GM12878 (cell line): ENCODE measurements around the gene NEURL3. TPM values are rescaled to one million over a fixed set of nuclear protein-coding genes. Genes with fewer than 3 reads are reported as not detected.
A peak's percentile ranks its signal among the peaks of the same experiment; 100 is the strongest.

ENCODE experiments used
- ASH2L ChIP-seq: fragments of 300-600, 200-600 bp; sonication (generic); IDR thresholded peaks from 2 replicates; pipeline ENCODE4 v1.6.1; 2017; ENCODE audit warnings: low read depth, mild to moderate bottlenecking, borderline replicate concordance
- CEBPB ChIP-seq, 2 experiments: fragments of 150-350 bp in 1 of 2; IDR thresholded peaks; 2 replicates each; pipeline ENCODE4 v1.6.1; 2012 to 2014; ENCODE audit warnings: low read depth in 2 of 2, low read length in 2 of 2, borderline replicate concordance in 1 of 2, inconsistent platforms in 1 of 2
- CEBPZ ChIP-seq: fragments of 150-350 bp; IDR thresholded peaks from 2 replicates; pipeline ENCODE4 v1.6.1; 2016; ENCODE audit warnings: low read depth, low read length
- EED ChIP-seq: sonication (generic); IDR thresholded peaks from 2 replicates; pipeline ENCODE4 v1.6.1; 2016; ENCODE audit warnings: antibody characterized with exemption, low read depth
- EP300 ChIP-seq, 2 experiments: fragments of 150-350 bp in 1 of 2; IDR thresholded peaks; 2 replicates each; pipeline ENCODE4 v1.6.1; 2011 to 2012; ENCODE audit warnings: low read depth in 2 of 2, low read length in 2 of 2, borderline replicate concordance in 1 of 2, improper control_type of control experiment in 1 of 2, inconsistent platforms in 1 of 2; ENCODE audit not compliant: control insufficient read depth in 1 of 2
- GATAD2B ChIP-seq: fragments of 450-650 bp; conservative IDR thresholded peaks from 2 replicates; pipeline ENCODE4 v1.6.1; 2017; ENCODE audit warnings: low read depth, mild to moderate bottlenecking, moderate library complexity
- IKZF1 ChIP-seq: fragments of 450-650 bp; conservative IDR thresholded peaks from 2 replicates; pipeline ENCODE4 v1.6.1; 2017; ENCODE audit warnings: antibody characterized with exemption, mild to moderate bottlenecking
- IKZF2 ChIP-seq, 2 experiments: fragments of 450-650 bp; IDR thresholded peaks; 2 replicates each; pipeline ENCODE4 v1.6.1; 2017; ENCODE audit warnings: mild to moderate bottlenecking in 2 of 2, moderate library complexity in 2 of 2
- IRF4 ChIP-seq: IDR thresholded peaks from 2 replicates; pipeline ENCODE4 v1.6.1; 2011; ENCODE audit warnings: low read depth, low read length
- KLF5 ChIP-seq: fragments of 450-650 bp; IDR thresholded peaks from 2 replicates; pipeline ENCODE4 v1.6.1; 2014; ENCODE audit warnings: mild to moderate bottlenecking; ENCODE audit not compliant: partially characterized antibody
- NR2C2 ChIP-seq: IDR thresholded peaks from 2 replicates; pipeline ENCODE4 v1.6.1; 2011; ENCODE audit warnings: borderline replicate concordance, low read depth; ENCODE audit not compliant: control insufficient read depth, insufficient read length
- NR2F1 ChIP-seq: fragments of 450-650 bp; conservative IDR thresholded peaks from 2 replicates; pipeline ENCODE4 v1.6.1; 2017; ENCODE audit warnings: mild to moderate bottlenecking
- PML ChIP-seq: IDR thresholded peaks from 2 replicates; pipeline ENCODE4 v1.6.1; 2012; ENCODE audit warnings: low read length, inconsistent platforms
- RAD51 ChIP-seq: fragments of 450-650 bp; IDR thresholded peaks from 2 replicates; pipeline ENCODE4 v1.6.1; 2016; ENCODE audit warnings: moderate library complexity, mild to moderate bottlenecking, inconsistent platforms
- SMAD1 ChIP-seq: fragments of 450-650 bp; IDR thresholded peaks from 2 replicates; pipeline ENCODE4 v1.6.1; 2018; ENCODE audit warnings: mild to moderate bottlenecking, low read depth; ENCODE audit not compliant: partially characterized antibody
- SMAD5 ChIP-seq: IDR thresholded peaks from 2 replicates; pipeline ENCODE4 v1.6.1; 2016; ENCODE audit warnings: antibody characterized with exemption, low read depth
- SRF ChIP-seq, 2 experiments: IDR thresholded peaks; 2 replicates each; pipeline ENCODE4 v1.6.1; 2011; ENCODE audit warnings: low read depth in 2 of 2, low read length in 2 of 2, mild to moderate bottlenecking in 1 of 2, moderate library complexity in 1 of 2
- TBL1XR1 ChIP-seq: IDR thresholded peaks from 2 replicates; pipeline ENCODE4 v1.6.1; 2012; ENCODE audit warnings: low read depth, low read length, improper control_type of control experiment
- TCF12 ChIP-seq: IDR thresholded peaks from 2 replicates; pipeline ENCODE4 v1.6.1; 2011; ENCODE audit warnings: low read depth, mild to moderate bottlenecking, low read length
- TCF3 ChIP-seq: IDR thresholded peaks from 2 replicates; pipeline ENCODE4 v1.6.1; 2012; ENCODE audit warnings: low read depth, mild to moderate bottlenecking, low read length, borderline replicate concordance; ENCODE audit not compliant: insufficient read depth
- USF1 ChIP-seq: IDR thresholded peaks from 2 replicates; pipeline ENCODE4 v1.6.1; 2011; ENCODE audit warnings: borderline replicate concordance, low read depth, mild to moderate bottlenecking, moderate library complexity, mixed read lengths, low read length; ENCODE audit not compliant: insufficient read depth; ENCODE audit errors: extremely low read length
- USF2 ChIP-seq: IDR thresholded peaks from 2 replicates; pipeline ENCODE4 v1.6.1; 2011; ENCODE audit warnings: low read depth, low read length, improper control_type of control experiment, borderline replicate concordance
- WRNIP1 ChIP-seq: IDR thresholded peaks from 2 replicates; pipeline ENCODE4 v1.6.1; 2011; ENCODE audit warnings: low read depth, low read length, improper control_type of control experiment, borderline replicate concordance
- ZNF384 ChIP-seq: IDR thresholded peaks from 2 replicates; pipeline ENCODE4 v1.6.1; 2012; ENCODE audit warnings: low read depth, mild to moderate bottlenecking, low read length, improper control_type of control experiment, borderline replicate concordance
- ZSCAN29 ChIP-seq: fragments of 450-650 bp; IDR thresholded peaks from 2 replicates; pipeline ENCODE4 v1.6.1; 2017; ENCODE audit warnings: mild to moderate bottlenecking, moderate library complexity
- ZZZ3 ChIP-seq: IDR thresholded peaks from 2 replicates; pipeline ENCODE4 v1.6.1; 2011; ENCODE audit warnings: low read depth; ENCODE audit not compliant: control insufficient read depth, insufficient read length
- polyA plus RNA-seq, 11 experiments: library from polyadenylated mRNA; depleted of rRNA in 4 of 11; unstranded in 6 of 11; stranded (reverse) in 5 of 11; fragments of >200 nt; fragmentation: Nextera tagmentation in 4 of 11; fragmentation: Illumina TruSeq in 1 of 11; extraction: Ambion mirVana in 4 of 11; extraction: Trizol in 1 of 11; gene quantifications; 1 replicate in 1 of 11; 2 replicates in 10 of 11; pipeline versions ENCODE4 v1.2.1 to v1.2.3, GENCODE V29; 2011 to 2016; ENCODE audit warnings: inconsistent platforms in 2 of 11, missing spikeins in 2 of 11, low read depth in 1 of 11
- total RNA-seq, 4 experiments: library from RNA; depleted of rRNA in 3 of 4; stranded (reverse); fragments of >200 nt in 3 of 4; fragmentation: Illumina TruSeq in 1 of 4; extraction: Trizol in 1 of 4; gene quantifications; 2 replicates each; pipeline versions ENCODE4 v1.2.1 to v1.2.3, GENCODE V29; 2013 to 2021

Gene NEURL3
- total and polyA plus RNA-seq, 10 of the 15 experiments (the other 5 are each of a cell fraction or from before 2014, with no cell fraction given), result 0.03 to 6.3 (median 0.47) TPM

GRCh38 chr2:96527286-96528005 lies 22.3 kb upstream of the NEURL3 start (continued):
- TF ChIP-seq CEBPB (IDR thresholded peaks at IDR 0.05; ENCODE audit: borderline replicate concordance in 1 of 2, low read depth in 2 of 2, low read length in 2 of 2) (no peak), PML (no peak), ZNF384 (no peak; the same call in 1 of the 2 replicates), USF1 (no peak), USF2 (no peak), EP300 (IDR thresholded peaks at IDR 0.05; ENCODE audit: borderline replicate concordance in 1 of 2, control insufficient read depth in 1 of 2, low read depth in 2 of 2, low read length in 2 of 2) (peak; percentile 65 to 70; a peak in 3 of 4 replicates), TCF12 (peak; percentile 68; the same call in 1 of the 2 replicates), IKZF1 (peak; percentile 80), SRF (IDR thresholded peaks at IDR 0.05; ENCODE audit: low read depth in 2 of 2, low read length in 2 of 2) (peak in 1 of 2 experiments; percentile 89; a peak in 2 of 4 replicates), CEBPZ (no peak), IKZF2 (IDR thresholded peaks at IDR 0.05) (peak; percentile 8 to 36; a peak in 2 of 4 replicates), EED (peak; percentile 61), NR2F1 (peak; percentile 48; the same call in 1 of the 2 replicates), IRF4 (peak; percentile 84), GATAD2B (peak; percentile 95), ZSCAN29 (peak; percentile 80), SMAD5 (no peak), SMAD1 (peak; percentile 46), ASH2L (no peak), RAD51 (no peak), TCF3 (no peak), TBL1XR1 (peak; percentile 87), KLF5 (peak; percentile 27), WRNIP1 (no peak), ZZZ3 (no peak), NR2C2 (no peak)
